H1 (cell line): ENCODE measurements around the gene LDLRAD1.
"Not testable (repeated sequence)": the region's sequence is repeated elsewhere in the genome, so short reads cannot be mapped to it uniquely, and the experiment has no call there.

ENCODE experiments used
- CREB1 ChIP-seq: IDR thresholded peaks from 2 replicates; pipeline ENCODE4 v1.6.1; 2012; ENCODE audit warnings: inconsistent platforms
- EGR1 ChIP-seq: IDR thresholded peaks from 2 replicates; pipeline ENCODE4 v1.6.1; 2011; ENCODE audit warnings: low read depth, low read length, borderline replicate concordance
- EP300 ChIP-seq, 2 experiments: IDR thresholded peaks; 1 replicate in 1 of 2; 2 replicates in 1 of 2; pipeline ENCODE4 v1.6.1; 2011 to 2012; ENCODE audit warnings: low read depth in 2 of 2, low read length in 2 of 2, mild to moderate bottlenecking in 2 of 2, borderline replicate concordance in 1 of 2, inconsistent platforms in 1 of 2, moderate library complexity in 1 of 2
- EZH2 ChIP-seq: fragments of 200-600 bp; sonication (generic); IDR thresholded peaks from 2 replicates; pipeline ENCODE4 v1.7.1; 2012; ENCODE audit warnings: low read depth, mild to moderate bottlenecking, moderate library complexity, low read length, inconsistent platforms; ENCODE audit not compliant: severe bottlenecking
- JUND ChIP-seq: IDR thresholded peaks from 2 replicates; pipeline ENCODE4 v1.6.1; 2011; ENCODE audit warnings: mild to moderate bottlenecking, improper control_type of control experiment, low read length
- KDM1A ChIP-seq: fragments of 200-600, 300-600 bp; sonication (generic); IDR thresholded peaks from 2 replicates; pipeline ENCODE4 v1.7.1; 2016; ENCODE audit warnings: mild to moderate bottlenecking, low read length, borderline replicate concordance
- MAFK ChIP-seq: IDR thresholded peaks from 2 replicates; pipeline ENCODE4 v1.6.1; 2012; ENCODE audit warnings: low read depth, mild to moderate bottlenecking, improper control_type of control experiment, low read length
- POLR2A ChIP-seq, 2 experiments: IDR thresholded peaks; 1 replicate in 1 of 2; 2 replicates in 1 of 2; pipeline ENCODE4 v1.6.1; 2011; ENCODE audit warnings: low read depth in 2 of 2, low read length in 2 of 2, mild to moderate bottlenecking in 2 of 2; ENCODE audit errors: control extremely low read depth in 1 of 2
- POLR2AphosphoS5 ChIP-seq: IDR thresholded peaks from 2 replicates; pipeline ENCODE4 v1.6.1; 2011; ENCODE audit warnings: low read depth, low read length
- RXRA ChIP-seq: IDR thresholded peaks from 2 replicates; pipeline ENCODE4 v1.6.1; 2011; ENCODE audit warnings: low read depth, mild to moderate bottlenecking, low read length, moderate library complexity; ENCODE audit not compliant: insufficient read depth
- SUZ12 ChIP-seq: fragments of 200-600 bp; sonication (generic); IDR thresholded peaks from 2 replicates; pipeline ENCODE4 v1.6.1; 2012; ENCODE audit warnings: mild to moderate bottlenecking, inconsistent platforms, low read length, moderate library complexity, mixed read lengths
- TCF12 ChIP-seq: IDR thresholded peaks from 2 replicates; pipeline ENCODE4 v1.6.1; 2011; ENCODE audit warnings: low read depth, mild to moderate bottlenecking, low read length
- YY1 ChIP-seq: IDR thresholded peaks from 2 replicates; pipeline ENCODE4 v1.6.1; 2011; ENCODE audit warnings: low read depth, mild to moderate bottlenecking, low read length
- TF ChIP-seq, protein P1 (sequence below), 3 experiments: IDR thresholded peaks; 1 replicate in 2 of 3; 2 replicates in 1 of 3; pipeline versions ENCODE4 v1.5.1 to v1.6.1; 2011; ENCODE audit warnings: low read length in 3 of 3, mild to moderate bottlenecking in 3 of 3, inconsistent platforms in 2 of 3, low read depth in 1 of 3, moderate library complexity in 1 of 3; ENCODE audit not compliant: insufficient read depth in 1 of 3; ENCODE audit errors: control extremely low read depth in 1 of 3

- TF ChIP-seq CREB1; RXRA; MAFK; JUND; SUZ12; EZH2; EP300 (IDR thresholded peaks at IDR 0.05; ENCODE audit: borderline replicate concordance in 1 of 2, low read depth in 2 of 2, low read length in 2 of 2); TCF12; YY1; POLR2AphosphoS5; POLR2A (IDR thresholded peaks at IDR 0.05; ENCODE audit: control extremely low read depth in 1 of 2, low read depth in 2 of 2, low read length in 2 of 2); KDM1A; EGR1: not testable (repeated sequence)
- TF ChIP-seq, protein P1, sequence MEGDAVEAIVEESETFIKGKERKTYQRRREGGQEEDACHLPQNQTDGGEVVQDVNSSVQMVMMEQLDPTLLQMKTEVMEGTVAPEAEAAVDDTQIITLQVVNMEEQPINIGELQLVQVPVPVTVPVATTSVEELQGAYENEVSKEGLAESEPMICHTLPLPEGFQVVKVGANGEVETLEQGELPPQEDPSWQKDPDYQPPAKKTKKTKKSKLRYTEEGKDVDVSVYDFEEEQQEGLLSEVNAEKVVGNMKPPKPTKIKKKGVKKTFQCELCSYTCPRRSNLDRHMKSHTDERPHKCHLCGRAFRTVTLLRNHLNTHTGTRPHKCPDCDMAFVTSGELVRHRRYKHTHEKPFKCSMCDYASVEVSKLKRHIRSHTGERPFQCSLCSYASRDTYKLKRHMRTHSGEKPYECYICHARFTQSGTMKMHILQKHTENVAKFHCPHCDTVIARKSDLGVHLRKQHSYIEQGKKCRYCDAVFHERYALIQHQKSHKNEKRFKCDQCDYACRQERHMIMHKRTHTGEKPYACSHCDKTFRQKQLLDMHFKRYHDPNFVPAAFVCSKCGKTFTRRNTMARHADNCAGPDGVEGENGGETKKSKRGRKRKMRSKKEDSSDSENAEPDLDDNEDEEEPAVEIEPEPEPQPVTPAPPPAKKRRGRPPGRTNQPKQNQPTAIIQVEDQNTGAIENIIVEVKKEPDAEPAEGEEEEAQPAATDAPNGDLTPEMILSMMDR (IDR thresholded peaks at IDR 0.05; ENCODE audit: control extremely low read depth in 1 of 3, insufficient read depth in 1 of 3, low read depth in 1 of 3, low read length in 3 of 3) = not testable (repeated sequence)
Measured at GRCh38 chr1:54024811-54025210, 6.8 kb upstream of the LDLRAD1 start.
